Activated CD4-positive, alpha-beta T cell treated with anti-CD3 and anti-CD28 coated beads, Interleukin-2, amount 50 U/mL, for 1 hour (primary cell): ENCODE results near the gene KPNA6.
"Not testable (repeated sequence)": the region's sequence is repeated elsewhere in the genome, so short reads cannot be mapped to it uniquely, and the experiment has no call there.

Experiments
- DNase-seq: peaks from one replicate; pipeline ENCODE4 v3.0.0-alpha.2; 2020

The KPNA6 gene

DNA sequence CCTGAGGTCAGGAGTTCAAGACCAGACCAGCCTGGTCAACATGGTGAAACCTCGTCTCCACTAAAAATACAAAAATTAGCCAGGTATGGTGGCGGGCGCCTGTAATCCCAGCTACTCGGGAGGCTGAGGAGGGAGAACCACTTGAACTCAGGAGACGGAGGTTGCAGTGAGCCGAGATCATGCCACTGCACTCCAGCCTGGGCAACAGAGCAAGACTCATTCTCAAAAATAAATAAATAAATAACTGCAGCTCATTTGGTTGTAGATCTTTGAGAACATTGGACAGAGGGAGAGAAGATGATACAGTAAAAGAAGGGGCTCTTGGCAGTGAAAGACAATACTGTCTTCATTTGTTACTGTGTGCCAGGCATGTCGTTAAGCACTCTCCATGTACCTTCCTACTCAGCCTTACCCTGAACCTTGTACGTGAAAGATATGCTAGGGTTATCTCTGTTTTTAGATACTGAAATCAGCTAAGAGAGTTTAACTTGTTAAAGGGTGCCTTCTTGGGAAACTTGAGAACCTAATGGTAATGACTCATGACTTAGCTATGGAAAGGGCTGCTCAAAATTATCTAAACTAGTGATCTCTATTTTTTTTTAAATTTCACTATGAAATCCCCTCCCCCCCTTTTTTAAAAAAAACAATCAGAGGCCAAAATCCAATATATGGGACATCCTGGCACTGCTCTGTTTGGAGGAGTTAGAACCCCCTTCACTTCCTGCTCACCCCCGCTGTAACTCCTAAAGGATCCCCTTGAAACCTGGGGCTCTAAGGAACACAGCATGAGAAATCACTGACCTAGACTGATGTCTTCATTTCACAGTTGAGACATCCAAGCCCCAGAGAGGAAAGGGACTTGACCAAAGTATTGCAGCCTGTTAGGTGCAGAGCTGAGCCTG is 6.8 kb upstream of the KPNA6 start:
- DNase-seq, result no peak

GRCh38 chr1:32104127-32104526 is 3.7 kb upstream of the KPNA6 start:
- DNase-seq, result no peak

- no peak for DNase-seq
These were observed 2.5 kb upstream of the KPNA6 start for GRCh38 chr1:32105338-32105737.

DNA sequence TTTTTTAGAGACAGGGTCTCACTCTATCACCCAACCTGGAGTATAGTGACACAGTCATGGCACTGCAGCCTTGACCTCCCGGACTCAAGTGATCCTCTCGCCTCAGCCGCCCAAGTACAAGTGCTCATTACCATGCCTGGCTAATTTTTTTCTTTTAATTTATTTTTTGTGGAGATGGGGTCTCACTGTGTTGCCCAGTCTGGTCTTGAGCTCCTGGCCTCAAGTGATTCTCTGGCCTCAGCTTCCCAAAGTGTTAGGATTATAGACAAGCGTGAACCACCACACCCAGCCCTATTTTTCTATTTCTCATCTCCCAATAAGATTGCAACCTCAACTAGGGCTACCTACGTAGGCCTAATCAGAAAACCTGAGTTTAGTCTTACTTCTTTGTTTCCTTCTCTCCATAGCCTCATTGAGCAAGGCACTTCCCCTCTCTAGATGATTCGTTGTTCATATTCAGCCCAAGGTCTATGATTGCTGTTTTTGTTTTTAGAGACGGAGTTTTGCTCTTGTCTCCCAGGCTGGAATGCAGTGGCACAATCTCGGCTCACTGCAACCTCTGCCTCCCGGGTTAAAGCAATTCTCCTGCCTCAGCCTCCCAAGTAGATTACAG is 1.1 kb upstream of the KPNA6 start:
- DNase-seq, result no peak

DNA sequence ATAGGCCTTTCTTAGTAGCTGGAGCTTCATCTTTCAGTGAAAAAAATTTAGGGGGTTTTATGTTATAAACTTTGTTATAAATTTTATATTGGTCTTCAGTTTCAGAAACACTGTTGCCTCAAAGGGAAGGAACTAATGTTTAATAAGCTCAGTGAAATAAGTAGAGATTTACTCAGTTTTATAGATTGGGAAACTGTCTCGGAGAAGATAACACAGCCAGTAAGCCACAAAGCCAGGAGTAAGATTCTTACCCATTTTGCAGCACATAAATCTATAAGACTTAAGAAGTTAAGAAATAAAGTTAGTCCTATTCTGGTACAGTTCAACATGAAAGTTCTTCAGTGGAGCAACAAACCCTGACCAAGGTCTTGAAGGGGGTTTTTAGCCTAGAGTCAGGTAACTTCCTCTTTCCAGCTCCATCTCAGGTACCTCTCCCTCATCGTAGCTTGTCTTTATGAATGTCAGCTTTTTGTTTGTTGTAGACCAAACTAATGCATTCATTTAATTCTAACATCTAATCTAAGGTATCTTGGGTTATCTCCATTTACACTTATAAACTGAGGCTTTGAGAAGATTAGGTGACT is 3.3 kb downstream of the KPNA6 start:
- no peak for DNase-seq

GRCh38 chr1:32111789-32112188 is 3.9 kb downstream of the KPNA6 start:
- no peak for DNase-seq

DNA sequence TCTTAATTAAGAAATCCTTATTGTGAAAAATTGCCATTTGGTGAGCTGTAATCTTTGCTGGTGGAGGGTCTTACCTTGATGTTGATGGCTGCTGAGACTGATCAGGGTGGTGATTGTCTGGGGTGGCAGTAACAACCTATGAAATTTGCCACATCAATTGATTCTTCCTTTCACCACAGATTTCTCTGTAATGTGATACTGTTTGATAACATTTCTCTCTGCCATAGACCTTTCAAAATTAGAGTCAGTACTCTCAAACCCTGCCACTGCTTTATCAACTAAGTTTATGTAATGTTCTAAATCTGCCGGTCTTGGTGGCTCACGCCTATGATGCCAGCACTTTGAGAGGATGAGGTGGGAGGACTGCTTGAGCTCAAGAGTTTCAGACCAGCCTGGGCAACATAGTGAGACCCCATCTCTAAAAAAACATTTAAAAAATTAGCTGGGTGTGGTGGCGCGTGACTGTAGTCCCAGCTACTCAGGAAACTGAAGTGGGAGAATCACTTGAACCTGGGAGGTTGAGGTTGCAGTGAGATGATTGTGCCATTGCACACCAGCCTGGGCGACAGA is 5.0 kb downstream of the KPNA6 start:
- no peak for DNase-seq

DNA sequence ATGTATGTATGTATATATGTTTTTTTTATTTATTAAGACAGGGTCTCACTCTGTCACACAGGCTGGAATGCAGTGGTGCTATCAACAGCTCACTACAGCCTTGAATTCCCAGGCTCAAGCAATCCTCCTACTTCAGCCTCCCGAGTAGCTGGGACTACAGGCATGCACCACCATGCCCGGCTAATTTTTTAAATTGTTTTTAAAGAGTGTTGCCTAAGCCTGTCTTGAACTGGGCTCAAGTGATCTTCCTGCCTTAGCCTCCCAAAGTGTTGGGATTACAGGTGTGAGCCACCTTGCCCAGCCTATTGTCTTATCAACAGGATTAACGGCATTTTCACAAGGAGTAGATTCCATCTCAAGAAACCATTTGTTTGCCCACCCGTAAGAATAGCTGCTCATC is 5.6 kb downstream of the KPNA6 start:
- DNase-seq, result not testable (repeated sequence)

- no peak for DNase-seq
These were observed 6.6 kb downstream of the KPNA6 start for GRCh38 chr1:32114420-32114819.

DNA sequence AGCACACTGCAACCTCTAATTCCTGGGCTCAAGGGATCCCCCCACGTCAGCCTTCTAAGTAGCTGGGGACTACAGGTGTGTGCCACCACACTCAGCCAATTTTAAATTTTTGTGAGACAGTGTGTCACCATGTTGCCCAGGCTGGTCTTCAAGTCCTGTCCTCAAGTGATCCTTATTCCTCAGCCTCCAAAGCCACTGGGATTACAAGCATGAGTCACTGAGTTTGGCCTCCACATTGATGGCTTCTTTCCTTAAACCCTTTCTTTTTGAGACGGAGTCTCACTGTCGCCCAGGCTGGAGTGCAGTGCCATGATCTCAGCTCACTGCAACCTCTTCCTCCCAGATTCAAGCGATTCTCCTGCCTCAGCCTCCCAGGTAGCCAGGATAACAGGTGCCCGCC is 7.6 kb downstream of the KPNA6 start:
- no peak for DNase-seq

DNA sequence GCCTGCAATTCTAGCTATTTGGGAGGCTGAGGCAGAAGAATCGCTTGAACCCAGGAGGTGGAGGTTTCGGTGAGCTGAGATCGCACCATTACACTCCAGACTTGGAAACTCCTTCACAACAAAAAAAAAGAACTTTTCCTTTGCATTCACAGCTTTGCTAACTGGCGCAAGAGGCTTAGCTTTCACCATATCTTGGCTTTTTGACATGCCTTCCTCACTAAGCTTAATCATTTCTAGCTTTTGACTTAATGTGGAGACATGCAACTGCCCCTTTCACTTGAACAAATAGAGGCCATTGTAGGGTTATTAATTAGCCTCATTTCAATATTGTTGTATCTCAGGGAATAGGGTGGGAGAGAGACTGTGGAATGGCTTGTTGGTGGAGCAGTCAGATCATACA is 8.7 kb downstream of the KPNA6 start:
- DNase-seq, result no peak

- no peak for DNase-seq
These were observed 14.3 kb downstream of the KPNA6 start for GRCh38 chr1:32122151-32122550.

DNA sequence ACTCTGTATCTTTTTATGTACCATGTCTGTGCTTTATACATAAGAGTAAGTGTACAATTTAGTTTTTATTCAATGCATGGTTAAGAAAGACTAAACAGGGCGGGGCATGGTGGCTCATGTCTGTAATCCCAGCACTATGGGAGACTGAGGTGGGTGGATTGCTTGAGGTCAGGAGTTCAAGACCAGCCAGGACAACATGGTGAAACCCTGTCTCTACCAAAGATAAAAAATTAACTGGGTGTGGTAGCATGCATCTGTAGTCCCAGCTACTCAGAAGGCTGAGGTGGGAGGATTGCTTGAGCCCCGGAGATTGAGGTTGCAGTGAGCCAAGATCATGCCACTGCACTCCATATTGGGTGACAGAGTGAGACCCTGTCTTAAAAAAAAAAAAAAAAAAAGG is 15.5 kb downstream of the KPNA6 start:
- not testable (repeated sequence) for DNase-seq

DNA sequence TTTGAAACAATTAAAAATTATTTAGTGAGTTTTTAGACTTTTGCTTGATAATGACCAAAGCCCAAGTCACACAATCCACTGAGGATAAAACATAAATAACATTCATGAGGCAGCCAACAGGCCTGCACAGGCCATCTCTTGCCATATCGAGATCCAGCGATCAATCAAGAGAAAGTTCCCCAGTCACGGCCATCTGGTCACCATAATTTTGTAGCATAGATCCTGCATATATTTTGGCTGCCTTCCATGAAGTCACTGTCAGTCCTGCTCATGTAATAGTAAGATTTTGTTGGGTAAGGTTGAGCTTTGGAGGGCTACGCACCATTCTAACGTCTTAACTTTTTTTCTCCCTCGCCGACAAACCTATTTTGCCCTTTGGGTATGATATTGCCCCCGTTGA is 17.5 kb downstream of the KPNA6 start:
- no peak for DNase-seq

- no peak for DNase-seq
These were observed 18.9 kb downstream of the KPNA6 start for GRCh38 chr1:32126770-32127169.

- DNase-seq, result no peak
These were observed 19.7 kb downstream of the KPNA6 start for GRCh38 chr1:32127409-32128198.

GRCh38 chr1:32128479-32128878 is 20.6 kb downstream of the KPNA6 start:
- DNase-seq, result no peak

DNA sequence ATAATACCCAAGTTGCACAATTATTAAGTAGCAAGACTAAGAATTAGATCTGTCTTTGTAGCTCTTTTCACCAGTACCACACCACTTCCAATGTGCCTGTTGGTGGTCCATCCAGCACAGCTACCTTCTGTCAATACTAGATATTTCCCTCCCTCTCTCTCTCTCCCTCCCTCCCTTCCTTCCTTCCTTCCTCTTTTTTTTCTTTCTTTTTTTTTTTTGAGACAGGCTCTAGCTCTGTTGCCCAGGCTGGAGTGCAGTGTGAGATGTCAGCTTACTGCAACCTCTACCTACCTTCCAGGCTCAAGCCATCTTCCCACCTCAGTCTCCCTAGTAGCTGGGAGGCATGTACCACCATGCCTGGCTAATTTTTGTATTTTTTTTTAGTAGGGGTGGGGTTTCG is 21.1 kb downstream of the KPNA6 start:
- DNase-seq, result no peak

DNA sequence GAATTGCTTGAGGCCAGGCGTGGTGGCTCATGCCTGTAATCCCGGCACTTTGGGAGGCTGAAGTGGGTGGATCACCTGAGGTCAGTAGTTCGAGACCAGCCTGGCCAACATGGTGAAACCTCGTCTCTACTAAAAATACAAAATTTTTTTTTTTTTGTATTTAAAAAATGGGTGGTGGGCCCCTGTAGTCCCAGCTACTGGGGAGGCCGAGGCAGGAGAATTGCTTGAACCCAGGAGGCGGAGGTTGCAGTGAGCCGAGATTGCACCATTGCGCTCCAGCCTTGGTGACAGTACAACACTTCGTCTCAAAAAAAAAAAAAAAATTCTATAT is 26.1 kb downstream of the KPNA6 start:
- DNase-seq, result not testable (repeated sequence)

- no peak for DNase-seq
These were observed 29.3 kb downstream of the KPNA6 start for GRCh38 chr1:32137111-32137510.

DNA sequence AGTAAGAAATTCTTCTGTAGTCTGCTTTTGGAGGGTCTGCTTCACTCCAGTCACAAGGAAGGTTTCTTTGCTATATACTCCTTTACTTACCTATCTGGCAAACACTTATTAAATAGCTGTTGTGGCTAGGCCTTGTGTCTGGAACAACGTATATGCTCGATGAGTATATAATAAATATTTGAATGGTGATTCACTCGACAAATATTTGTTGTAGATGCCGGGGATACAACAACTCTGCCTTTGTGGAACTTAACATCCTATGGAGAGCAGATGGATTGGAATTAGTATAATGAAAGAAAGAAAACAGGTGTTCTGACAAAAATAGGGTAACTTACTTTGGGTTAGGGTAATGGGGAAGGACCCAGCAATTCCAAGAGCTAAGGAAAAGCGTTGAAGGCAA is 31.1 kb downstream of the KPNA6 start:
- no peak for DNase-seq

DNA sequence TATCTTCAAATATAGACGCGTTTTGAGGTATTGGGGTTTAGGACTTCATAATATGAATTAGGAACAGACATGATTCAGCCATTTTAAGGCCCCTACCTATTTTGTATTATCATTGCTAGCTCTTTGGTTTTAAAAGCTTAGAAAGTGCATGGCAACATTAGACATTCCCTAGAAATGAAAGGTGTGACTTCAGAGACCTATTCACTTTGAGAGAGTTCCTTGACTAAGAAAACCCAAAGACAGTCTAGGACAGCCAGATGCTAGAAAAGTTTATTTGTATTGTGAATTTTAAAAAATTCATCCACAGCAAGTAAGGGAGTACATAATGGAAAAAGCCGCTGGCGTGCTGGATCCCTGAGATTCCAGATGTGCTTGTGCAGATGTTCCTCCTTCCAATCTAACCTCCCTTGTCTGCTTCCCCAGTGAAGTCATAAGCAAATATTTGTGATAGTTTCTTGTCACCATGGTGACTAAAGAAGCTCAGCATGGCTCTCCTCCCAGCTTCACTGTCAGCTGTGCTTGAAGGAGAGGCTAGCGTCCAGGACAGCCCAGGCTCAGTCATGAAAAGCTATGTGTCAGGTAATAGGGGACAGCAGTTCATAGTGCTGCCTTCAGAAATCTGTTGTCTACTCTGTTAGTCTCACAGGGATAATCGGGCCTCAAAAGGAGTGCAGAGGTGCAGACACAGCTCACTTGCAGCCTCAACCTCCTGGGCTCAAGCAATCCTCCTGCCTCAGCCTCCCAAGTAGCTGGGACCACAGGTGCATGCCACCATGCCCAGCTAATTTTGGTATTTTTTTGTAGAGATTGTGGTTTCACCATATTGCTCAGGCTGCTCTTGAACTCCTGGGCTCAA is 34.8 kb downstream of the KPNA6 start:
- no peak for DNase-seq
